ENCODE measurements around the gene KLF12.

The KLF12 gene

GRCh38 chr13:74134777-74135325 is 647 bp upstream of the KLF12 start:
- TF ChIP-seq POLR2A (IDR thresholded peaks at IDR 0.05; ENCODE audit: low read depth, low read length), result no peak
- no peak for TF ChIP-seq POLR2AphosphoS5 (IDR thresholded peaks at IDR 0.05; ENCODE audit: low read depth, low read length)
- TF ChIP-seq TAF1 (IDR thresholded peaks at IDR 0.05; ENCODE audit: borderline replicate concordance, low read depth, low read length), result no peak
- peak; percentile 31 for DNase-seq (ENCODE audit: insufficient read length)

GRCh38 chr13:74133657-74134201 is 475 bp downstream of the KLF12 start:
- peak; percentile 46 for DNase-seq (ENCODE audit: insufficient read length)
- peak; percentile 69 for TF ChIP-seq TAF1 (IDR thresholded peaks at IDR 0.05; ENCODE audit: borderline replicate concordance, low read depth, low read length)
- peak; percentile 85 for TF ChIP-seq POLR2AphosphoS5 (IDR thresholded peaks at IDR 0.05; ENCODE audit: low read depth, low read length)
- TF ChIP-seq POLR2A (IDR thresholded peaks at IDR 0.05; ENCODE audit: low read depth, low read length), result peak; percentile 91
- peak; percentile 86 for FAIRE-seq

More at GRCh38 chr13:74134777-74135325, 647 bp upstream of the KLF12 start:
- FAIRE-seq, result peak; percentile 44

- no peak for TF ChIP-seq POLR2AphosphoS5 (IDR thresholded peaks at IDR 0.05; ENCODE audit: low read depth, low read length)
- TF ChIP-seq POLR2A (IDR thresholded peaks at IDR 0.05; ENCODE audit: low read depth, low read length), result no peak; the same call in 1 of the 2 replicates
- TF ChIP-seq TAF1 (IDR thresholded peaks at IDR 0.05; ENCODE audit: borderline replicate concordance, low read depth, low read length), result no peak
- FAIRE-seq, result peak; percentile 78
- DNase-seq (ENCODE audit: insufficient read length), result no peak
These were observed 1.2 kb downstream of the KLF12 start for GRCh38 chr13:74132776-74133656.

- DNase-seq (ENCODE audit: insufficient read length) (no peak), FAIRE-seq (peak; percentile 88)
- no peak for TF ChIP-seq TAF1 (IDR thresholded peaks at IDR 0.05; ENCODE audit: borderline replicate concordance, low read depth, low read length)
- TF ChIP-seq POLR2AphosphoS5 (IDR thresholded peaks at IDR 0.05; ENCODE audit: low read depth, low read length), result no peak
- TF ChIP-seq POLR2A (IDR thresholded peaks at IDR 0.05; ENCODE audit: low read depth, low read length), result no peak; the same call in 1 of the 2 replicates
These were observed 1.9 kb downstream of the KLF12 start for GRCh38 chr13:74132152-74132775.

- DNase-seq (ENCODE audit: insufficient read length) (no peak), FAIRE-seq (no peak)
- TF ChIP-seq TAF1 (IDR thresholded peaks at IDR 0.05; ENCODE audit: borderline replicate concordance, low read depth, low read length) (no peak), POLR2A (IDR thresholded peaks at IDR 0.05; ENCODE audit: low read depth, low read length) (no peak), POLR2AphosphoS5 (IDR thresholded peaks at IDR 0.05; ENCODE audit: low read depth, low read length) (no peak)
These were observed 3.0 kb downstream of the KLF12 start for GRCh38 chr13:74131227-74131626.

GRCh38 chr13:74129500-74130191 is 4.6 kb downstream of the KLF12 start:
- no peak for DNase-seq (ENCODE audit: insufficient read length)
- peak; percentile 87 for FAIRE-seq
- TF ChIP-seq POLR2AphosphoS5 (IDR thresholded peaks at IDR 0.05; ENCODE audit: low read depth, low read length), result no peak
- no peak for TF ChIP-seq POLR2A (IDR thresholded peaks at IDR 0.05; ENCODE audit: low read depth, low read length)
- TF ChIP-seq TAF1 (IDR thresholded peaks at IDR 0.05; ENCODE audit: borderline replicate concordance, low read depth, low read length), result no peak

- FAIRE-seq (peak; percentile 72), DNase-seq (ENCODE audit: insufficient read length) (no peak)
- TF ChIP-seq TAF1 (IDR thresholded peaks at IDR 0.05; ENCODE audit: borderline replicate concordance, low read depth, low read length) (no peak), POLR2AphosphoS5 (IDR thresholded peaks at IDR 0.05; ENCODE audit: low read depth, low read length) (no peak), POLR2A (IDR thresholded peaks at IDR 0.05; ENCODE audit: low read depth, low read length) (no peak)
These were observed 5.9 kb downstream of the KLF12 start for GRCh38 chr13:74128156-74128767.

- TF ChIP-seq POLR2AphosphoS5 (IDR thresholded peaks at IDR 0.05; ENCODE audit: low read depth, low read length) (no peak), POLR2A (IDR thresholded peaks at IDR 0.05; ENCODE audit: low read depth, low read length) (no peak), TAF1 (IDR thresholded peaks at IDR 0.05; ENCODE audit: borderline replicate concordance, low read depth, low read length) (no peak)
- FAIRE-seq, result no peak
- no peak for DNase-seq (ENCODE audit: insufficient read length)
These were observed 15.9 kb downstream of the KLF12 start for GRCh38 chr13:74118328-74118727.

- no peak for DNase-seq (ENCODE audit: insufficient read length)
- TF ChIP-seq POLR2AphosphoS5 (IDR thresholded peaks at IDR 0.05; ENCODE audit: low read depth, low read length) (no peak), TAF1 (IDR thresholded peaks at IDR 0.05; ENCODE audit: borderline replicate concordance, low read depth, low read length) (no peak), POLR2A (IDR thresholded peaks at IDR 0.05; ENCODE audit: low read depth, low read length) (no peak)
- FAIRE-seq, result no peak
These were observed 16.9 kb downstream of the KLF12 start for GRCh38 chr13:74117207-74117705.

GRCh38 chr13:74115133-74115532 is 19.1 kb downstream of the KLF12 start:
- FAIRE-seq, result no peak
- TF ChIP-seq TAF1 (IDR thresholded peaks at IDR 0.05; ENCODE audit: borderline replicate concordance, low read depth, low read length) (no peak), POLR2AphosphoS5 (IDR thresholded peaks at IDR 0.05; ENCODE audit: low read depth, low read length) (no peak), POLR2A (IDR thresholded peaks at IDR 0.05; ENCODE audit: low read depth, low read length) (no peak)
- DNase-seq (ENCODE audit: insufficient read length), result no peak
